ENCODE measurements around the gene EED. TPM values are rescaled to one million over a fixed set of nuclear protein-coding genes. Genes with fewer than 3 reads are reported as not detected.

EED gene
- total and polyA plus RNA-seq, 2 experiments from 2014 or later, result 15.5 to 23.7 TPM

DNA sequence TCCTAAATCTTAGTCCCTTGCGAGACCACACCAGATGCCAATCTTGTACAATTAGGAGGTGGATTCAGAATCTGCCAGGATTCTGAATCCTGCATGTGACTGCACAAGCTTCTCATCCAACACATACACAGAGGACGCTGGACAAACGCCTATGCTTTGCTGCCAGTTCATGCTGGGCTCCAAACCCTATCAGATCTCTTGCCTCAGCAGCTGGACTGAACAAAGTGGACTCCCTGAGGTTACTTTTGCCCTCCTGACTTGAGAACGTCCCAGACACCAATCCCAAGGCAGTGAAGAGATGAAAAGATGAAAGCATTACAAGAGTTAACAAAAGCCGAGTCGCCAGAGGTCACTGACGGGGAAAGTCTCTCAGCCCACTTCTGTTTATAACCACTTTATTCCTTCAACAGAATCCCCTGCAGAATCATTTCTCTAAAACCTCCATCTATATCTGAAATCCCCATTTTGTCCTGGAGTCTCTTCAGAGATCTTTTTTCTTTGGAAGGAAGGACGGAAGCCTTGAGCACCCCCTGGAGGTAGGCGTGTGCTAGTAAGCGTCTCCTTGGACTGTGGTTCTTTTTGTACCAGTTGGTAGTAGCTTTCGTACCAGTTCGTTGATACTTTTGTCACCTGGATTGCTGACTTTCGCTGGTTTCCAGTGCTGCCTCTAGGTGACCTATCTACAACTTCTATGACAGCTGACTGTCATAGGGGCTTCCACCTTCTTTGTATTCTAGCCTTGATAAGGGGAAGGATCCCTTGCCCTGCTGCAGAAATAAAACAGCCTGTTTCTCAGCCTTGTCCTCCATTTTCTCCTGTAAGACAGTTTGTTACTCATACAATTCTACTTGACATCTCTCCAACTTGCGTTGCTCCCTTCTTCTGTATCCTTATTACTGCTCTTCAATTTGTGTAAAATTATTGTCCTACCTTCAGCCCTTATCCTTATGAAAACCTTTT lies 26.1 kb upstream of the EED start:
- Histone ChIP-seq H3K79me2 (no peaks in the 10 kb centered on the region), H3K27me3 (no peaks in the 10 kb centered on the region), H3K4me3 (no peak overlapping the region), H3K36me3 (replicated peaks; ENCODE audit: insufficient read depth, low read depth) (no peaks in the 10 kb centered on the region), H2AFZ (peak overlapping the region; percentile 30), H3K4me2 (peak overlapping the region; percentile 44), H3K9me3 (ENCODE audit: low read depth) (no peaks in the 10 kb centered on the region), H3K27ac (no peak overlapping the region), H3K9me2 (replicated peaks; ENCODE audit: insufficient read depth) (no peaks in the 10 kb centered on the region), H3K4me1 (ENCODE audit: insufficient read depth) (no peaks in the 10 kb centered on the region), H4K20me1 (ENCODE audit: insufficient read depth, poor library complexity, severe bottlenecking) (no peaks in the 10 kb centered on the region)
- WGBS (ENCODE audit: low lambda C conversion rate, missing lambda C conversion rate), result 46% methylated on average over 14 of the region's 14 CpGs
- TF ChIP-seq, protein P1, sequence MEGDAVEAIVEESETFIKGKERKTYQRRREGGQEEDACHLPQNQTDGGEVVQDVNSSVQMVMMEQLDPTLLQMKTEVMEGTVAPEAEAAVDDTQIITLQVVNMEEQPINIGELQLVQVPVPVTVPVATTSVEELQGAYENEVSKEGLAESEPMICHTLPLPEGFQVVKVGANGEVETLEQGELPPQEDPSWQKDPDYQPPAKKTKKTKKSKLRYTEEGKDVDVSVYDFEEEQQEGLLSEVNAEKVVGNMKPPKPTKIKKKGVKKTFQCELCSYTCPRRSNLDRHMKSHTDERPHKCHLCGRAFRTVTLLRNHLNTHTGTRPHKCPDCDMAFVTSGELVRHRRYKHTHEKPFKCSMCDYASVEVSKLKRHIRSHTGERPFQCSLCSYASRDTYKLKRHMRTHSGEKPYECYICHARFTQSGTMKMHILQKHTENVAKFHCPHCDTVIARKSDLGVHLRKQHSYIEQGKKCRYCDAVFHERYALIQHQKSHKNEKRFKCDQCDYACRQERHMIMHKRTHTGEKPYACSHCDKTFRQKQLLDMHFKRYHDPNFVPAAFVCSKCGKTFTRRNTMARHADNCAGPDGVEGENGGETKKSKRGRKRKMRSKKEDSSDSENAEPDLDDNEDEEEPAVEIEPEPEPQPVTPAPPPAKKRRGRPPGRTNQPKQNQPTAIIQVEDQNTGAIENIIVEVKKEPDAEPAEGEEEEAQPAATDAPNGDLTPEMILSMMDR (IDR thresholded peaks at IDR 0.05; ENCODE audit: poor library complexity), result peak; percentile 83
- no peak for TF ChIP-seq EZH2 (IDR thresholded peaks at IDR 0.05; ENCODE audit: borderline replicate concordance)
- TF ChIP-seq EZH2phosphoT487 (IDR thresholded peaks at IDR 0.05; ENCODE audit: low read depth, severe bottlenecking, unreplicated experiment), result no peak
- peak; percentile 83 for DNase-seq (ENCODE audit: low spot score)

DNA sequence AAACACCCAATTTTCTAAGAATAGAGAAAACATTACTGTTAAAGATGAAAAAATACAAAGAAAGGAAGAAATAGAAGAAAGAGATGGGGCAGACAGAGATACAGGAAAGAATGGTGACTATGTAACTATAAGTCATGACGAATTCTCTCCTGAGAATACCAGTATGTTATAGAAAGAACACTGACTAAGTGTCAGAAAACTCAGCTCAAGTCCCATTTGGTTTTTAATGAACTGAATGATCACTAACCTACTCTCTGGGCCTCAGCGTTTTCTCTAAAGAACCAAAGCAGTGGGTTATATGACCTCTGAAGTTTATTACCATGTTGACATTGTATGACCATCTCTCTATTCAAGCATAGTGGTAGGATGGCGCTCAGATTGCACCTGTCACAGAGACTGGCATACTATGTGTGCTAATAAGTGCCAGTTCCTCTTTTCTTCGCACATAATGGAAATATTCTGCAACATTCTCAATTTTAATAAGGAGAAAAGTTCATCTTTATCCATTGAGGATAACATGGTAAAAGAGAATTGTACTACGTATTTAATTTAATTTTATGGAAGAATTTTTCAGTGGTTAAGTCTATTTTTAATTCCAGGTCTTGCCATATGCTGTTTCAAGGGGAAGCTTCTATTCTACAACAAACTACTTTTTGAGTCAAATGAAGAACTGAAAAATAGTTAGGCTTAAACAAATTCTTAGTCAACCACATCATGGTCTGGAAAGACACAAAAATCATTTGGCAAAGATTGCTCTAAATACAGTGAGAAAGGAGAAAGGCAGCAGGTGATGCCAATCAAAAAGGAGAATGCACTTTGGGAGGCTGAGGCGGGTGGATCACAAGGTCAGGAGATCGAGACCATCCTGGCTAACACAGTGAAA lies 25.0 kb upstream of the EED start:
- Histone ChIP-seq H3K9me2 (replicated peaks; ENCODE audit: insufficient read depth) (no peaks in the 10 kb centered on the region), H3K4me3 (no peak overlapping the region), H2AFZ (no peak overlapping the region), H3K9me3 (ENCODE audit: low read depth) (no peaks in the 10 kb centered on the region), H3K27me3 (no peaks in the 10 kb centered on the region), H3K79me2 (no peaks in the 10 kb centered on the region), H3K4me1 (ENCODE audit: insufficient read depth) (no peaks in the 10 kb centered on the region), H3K36me3 (replicated peaks; ENCODE audit: insufficient read depth, low read depth) (no peaks in the 10 kb centered on the region), H4K20me1 (ENCODE audit: insufficient read depth, poor library complexity, severe bottlenecking) (no peaks in the 10 kb centered on the region), H3K4me2 (no peak overlapping the region), H3K27ac (no peak overlapping the region)
- no peak for TF ChIP-seq EZH2phosphoT487 (IDR thresholded peaks at IDR 0.05; ENCODE audit: low read depth, severe bottlenecking, unreplicated experiment)
- TF ChIP-seq, protein P1 (IDR thresholded peaks at IDR 0.05; ENCODE audit: poor library complexity), result no peak
- TF ChIP-seq EZH2 (IDR thresholded peaks at IDR 0.05; ENCODE audit: borderline replicate concordance), result no peak
- no peak for DNase-seq (ENCODE audit: low spot score)
- WGBS (ENCODE audit: low lambda C conversion rate, missing lambda C conversion rate), result 94% methylated on average over 7 of the region's 7 CpGs

DNA sequence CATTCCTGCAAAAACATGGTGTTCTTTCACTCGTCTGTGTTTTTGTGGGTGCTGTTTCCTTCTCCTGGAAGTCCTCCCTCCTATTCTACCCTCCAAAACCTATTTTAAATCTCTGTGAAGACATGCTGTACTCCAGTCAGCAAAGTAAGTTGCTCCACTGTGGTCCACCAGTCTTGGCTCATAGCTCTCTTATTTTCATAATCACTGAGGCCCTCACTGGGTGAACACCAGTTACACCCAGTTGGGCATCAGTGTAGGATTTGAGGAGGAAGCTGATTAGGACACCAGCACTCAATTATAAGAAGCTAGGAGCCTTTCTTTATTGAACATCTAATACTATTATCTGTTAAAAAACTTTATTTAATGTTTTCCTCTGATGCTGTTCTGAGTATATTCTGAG lies 23.9 kb upstream of the EED start:
- Histone ChIP-seq H3K79me2 (no peaks in the 10 kb centered on the region), H4K20me1 (ENCODE audit: insufficient read depth, poor library complexity, severe bottlenecking) (no peaks in the 10 kb centered on the region), H3K36me3 (replicated peaks; ENCODE audit: insufficient read depth, low read depth) (no peaks in the 10 kb centered on the region), H3K27me3 (no peaks in the 10 kb centered on the region), H3K4me2 (no peak overlapping the region), H3K27ac (no peak overlapping the region), H3K4me3 (no peak overlapping the region), H3K9me3 (ENCODE audit: low read depth) (no peaks in the 10 kb centered on the region), H3K4me1 (ENCODE audit: insufficient read depth) (no peaks in the 10 kb centered on the region), H2AFZ (no peak overlapping the region), H3K9me2 (replicated peaks; ENCODE audit: insufficient read depth) (no peaks in the 10 kb centered on the region)
- DNase-seq (ENCODE audit: low spot score), result no peak
- no peak for TF ChIP-seq EZH2phosphoT487 (IDR thresholded peaks at IDR 0.05; ENCODE audit: low read depth, severe bottlenecking, unreplicated experiment)
- TF ChIP-seq, protein P1 (IDR thresholded peaks at IDR 0.05; ENCODE audit: poor library complexity), result no peak
- TF ChIP-seq EZH2 (IDR thresholded peaks at IDR 0.05; ENCODE audit: borderline replicate concordance), result no peak
- WGBS (ENCODE audit: low lambda C conversion rate, missing lambda C conversion rate), result 97% methylated on average over 1 of the region's 1 CpG

Data from hepatocyte (in vitro differentiated cells).